ENCODE data around the gene COL2A1. TPM values are rescaled to one million over a fixed set of nuclear protein-coding genes. Genes with fewer than 3 reads are reported as not detected.
"Not testable (repeated sequence)": the region's sequence is repeated elsewhere in the genome, so short reads cannot be mapped to it uniquely, and the experiment has no call there.

COL2A1 gene
- total RNA-seq, 2 experiments from 2014 or later = not detected

GRCh38 chr12:47962198-47962597, 42.1 kb downstream of the COL2A1 start:
- TF ChIP-seq CTCF (IDR thresholded peaks at IDR 0.05) = no peak
- Histone ChIP-seq H3K36me3 (ENCODE audit: insufficient read depth, low read length) (peaks cover 15% of the 10 kb centered on the region), H3K27ac (ENCODE audit: low read depth in 1 of 2, low read length in 2 of 2) (no peak overlapping the region), H3K27me3 (ENCODE audit: control insufficient read depth in 1 of 2, insufficient read depth in 2 of 2, low read length in 2 of 2) (peaks cover 0 to 5% of the 10 kb centered on the region in 2 experiments), H3K4me1 (ENCODE audit: insufficient read depth, low read length) (peaks cover 17% of the 10 kb centered on the region), H3K4me3 (ENCODE audit: low read length) (no peak overlapping the region), H3K9me3 (ENCODE audit: control insufficient read depth in 1 of 2, insufficient read depth in 1 of 2, low read length in 2 of 2) (peaks cover 0 to 12% of the 10 kb centered on the region in 2 experiments)
- POLR2A ChIA-PET = no interaction called here
- no peak for ATAC-seq (ENCODE audit: poor library complexity)
- intact Hi-C loops (cut with DNase I, micrococcal nuclease) = loop anchor here (2.0 to 10.0 kb wide), 5 partner anchors 55 to 393 kb away; partner anchors contain the start of gene ZNF641 (in 1 of the 2)
- peaks cover 38% of the 10 kb centered on the region for H3K4me1 Mint-ChIP-seq (ENCODE audit: low read depth)
- CTCF ChIA-PET = interaction anchor here (1.5 to 3.7 kb wide), 2 partner anchors 12 to 226 kb away, joined by 3 to 16 read pairs; no protein-coding TSS in a partner anchor
- H3K9me3 Mint-ChIP-seq = no peaks in the 10 kb centered on the region
- peaks cover 6% of the 10 kb centered on the region for H3K27me3 Mint-ChIP-seq
- peaks cover 31% of the 10 kb centered on the region for H3K36me3 Mint-ChIP-seq (ENCODE audit: low read depth)
- peak overlapping the region; percentile 95 for H3K4me3 Mint-ChIP-seq
- H3K27ac Mint-ChIP-seq = no peak overlapping the region
- no peak for DNase-seq

GRCh38 chr12:47957671-47958070, 46.6 kb downstream of the COL2A1 start:
- CTCF ChIA-PET; intact Hi-C loops (cut with DNase I, micrococcal nuclease): not testable (repeated sequence)

GRCh38 chr12:47955059-47955458, 49.2 kb downstream of the COL2A1 start:
- CTCF ChIA-PET = interaction anchor here (1.1 to 1.3 kb wide), 2 partner anchors 8 to 50 kb away, joined by 3 to 6 read pairs; partner anchors contain the start of genes TMEM106C and VDR
- Histone ChIP-seq H3K27ac (ENCODE audit: low read depth in 1 of 2, low read length in 2 of 2) (no peak overlapping the region), H3K4me3 (ENCODE audit: low read length) (no peak overlapping the region), H3K9me3 (ENCODE audit: control insufficient read depth in 1 of 2, insufficient read depth in 1 of 2, low read length in 2 of 2) (peaks cover 0 to 14% of the 10 kb centered on the region in 2 experiments), H3K27me3 (ENCODE audit: control insufficient read depth in 1 of 2, insufficient read depth in 2 of 2, low read length in 2 of 2) (no peaks in the 10 kb centered on the region), H3K4me1 (ENCODE audit: insufficient read depth, low read length) (no peaks in the 10 kb centered on the region), H3K36me3 (ENCODE audit: insufficient read depth, low read length) (no peaks in the 10 kb centered on the region)
- H3K4me3 Mint-ChIP-seq = no peak overlapping the region
- DNase-seq = no peak
- ATAC-seq (ENCODE audit: poor library complexity) = no peak
- no peaks in the 10 kb centered on the region for H3K9me3 Mint-ChIP-seq
- H3K27me3 Mint-ChIP-seq = peaks cover 6% of the 10 kb centered on the region
- POLR2A ChIA-PET = no interaction called here
- no peaks in the 10 kb centered on the region for H3K36me3 Mint-ChIP-seq (ENCODE audit: low read depth)
- no peak overlapping the region for H3K27ac Mint-ChIP-seq
- intact Hi-C loops (cut with DNase I, micrococcal nuclease) = no loop called here
- no peaks in the 10 kb centered on the region for H3K4me1 Mint-ChIP-seq (ENCODE audit: low read depth)
- TF ChIP-seq CTCF (IDR thresholded peaks at IDR 0.05) = no peak

More at GRCh38 chr12:47957671-47958070, 46.6 kb downstream of the COL2A1 start:
- H3K27me3 ChIP-seq (ENCODE audit: control insufficient read depth in 1 of 2, insufficient read depth in 2 of 2, low read length in 2 of 2); H3K9me3 Mint-ChIP-seq; H3K4me1 Mint-ChIP-seq (ENCODE audit: low read depth); H3K4me1 ChIP-seq (ENCODE audit: insufficient read depth, low read length); DNase-seq; H3K4me3 ChIP-seq (ENCODE audit: low read length); H3K4me3 Mint-ChIP-seq; H3K27ac ChIP-seq (ENCODE audit: low read depth in 1 of 2, low read length in 2 of 2); H3K27ac Mint-ChIP-seq; H3K36me3 Mint-ChIP-seq (ENCODE audit: low read depth); ATAC-seq (ENCODE audit: poor library complexity); POLR2A ChIA-PET; H3K36me3 ChIP-seq (ENCODE audit: insufficient read depth, low read length); H3K27me3 Mint-ChIP-seq: not testable (repeated sequence)
- H3K9me3 ChIP-seq (ENCODE audit: control insufficient read depth in 1 of 2, insufficient read depth in 1 of 2, low read length in 2 of 2) = peaks cover 0 to 14% of the 10 kb centered on the region in 2 experiments
